Hepatocyte (in vitro differentiated cells): ENCODE data around the gene C1orf53. TPM values are rescaled to one million over a fixed set of nuclear protein-coding genes. Genes with fewer than 3 reads are reported as not detected.

Experiments
- DNase-seq: peaks from one replicate; pipeline ENCODE4 v3.0.0-alpha.2; 2016; ENCODE audit warnings: low spot score
- H2AFZ ChIP-seq: fragments of 200-600 bp; sonication (generic); 2 replicates; pipeline ENCODE4 v1.6.0; 2016; ENCODE audit warnings: antibody characterized with exemption, mild to moderate bottlenecking
- H3K27ac ChIP-seq: fragments of 200-600 bp; sonication (generic); 2 replicates; pipeline ENCODE4 v1.5.1; 2016; ENCODE audit warnings: mild to moderate bottlenecking
- H3K27me3 ChIP-seq: fragments of 200-600 bp; sonication (generic); 2 replicates; pipeline ENCODE4 v1.6.1; 2016
- H3K36me3 ChIP-seq: fragments of 200-600 bp; sonication (generic); replicated peaks from 2 replicates; pipeline ENCODE4 v1.5.1; 2016; ENCODE audit warnings: low read depth; ENCODE audit not compliant: insufficient read depth
- H3K4me1 ChIP-seq: fragments of 200-600 bp; sonication (generic); 2 replicates; pipeline ENCODE4 v1.5.1; 2016; ENCODE audit warnings: mild to moderate bottlenecking, moderate library complexity; ENCODE audit not compliant: insufficient read depth
- H3K4me2 ChIP-seq: fragments of 200-600 bp; sonication (generic); 2 replicates; pipeline ENCODE4 v1.6.0; 2016
- H3K4me3 ChIP-seq: fragments of 200-600 bp; sonication (generic); 2 replicates; pipeline ENCODE4 v1.5.1; 2016; ENCODE audit warnings: mild to moderate bottlenecking
- H3K79me2 ChIP-seq: fragments of 200-600 bp; sonication (generic); 2 replicates; pipeline ENCODE4 v1.6.0; 2017; ENCODE audit warnings: mild to moderate bottlenecking
- H3K9me2 ChIP-seq: fragments of 200-600 bp; sonication (generic); replicated peaks from 2 replicates; pipeline ENCODE4 v1.6.0; 2017; ENCODE audit warnings: mild to moderate bottlenecking; ENCODE audit not compliant: insufficient read depth
- H3K9me3 ChIP-seq: fragments of 200-600 bp; sonication (generic); 2 replicates; pipeline ENCODE4 v1.5.1; 2016; ENCODE audit warnings: low read depth, mild to moderate bottlenecking
- H4K20me1 ChIP-seq: fragments of 200-600 bp; sonication (generic); 2 replicates; pipeline ENCODE4 v1.6.0; 2016; ENCODE audit warnings: mild to moderate bottlenecking; ENCODE audit not compliant: insufficient read depth, poor library complexity, severe bottlenecking
- CTCF ChIP-seq: fragments of 200-600 bp; sonication (generic); IDR thresholded peaks from 2 replicates; pipeline ENCODE4 v1.5.1; 2016; ENCODE audit warnings: antibody characterized with exemption, mild to moderate bottlenecking; ENCODE audit not compliant: poor library complexity
- EZH2 ChIP-seq: fragments of 200-600 bp; sonication (generic); IDR thresholded peaks from 2 replicates; pipeline ENCODE4 v1.6.1; 2016; ENCODE audit warnings: antibody characterized with exemption, mild to moderate bottlenecking, borderline replicate concordance
- EZH2phosphoT487 ChIP-seq: fragments of 200-600 bp; sonication (generic); IDR thresholded peaks from one replicate; pipeline ENCODE4 v1.6.1; 2018; ENCODE audit warnings: antibody characterized with exemption, mild to moderate bottlenecking, low read depth, moderate library complexity; ENCODE audit not compliant: unreplicated experiment, severe bottlenecking
- WGBS: methylation state at CpG from one replicate; pipeline ENCODE4 v1.1.6; 2016; ENCODE audit warnings: low lambda C conversion rate; ENCODE audit errors: missing lambda C conversion rate; 5-methylcytosine and 5-hydroxymethylcytosine counted together
- polyA plus RNA-seq: library from polyadenylated mRNA; unstranded; fragments of >200 nt; fragmentation: Nextera tagmentation; extraction: Ambion mirVana; gene quantifications from 2 replicates; pipeline ENCODE4 v1.2.1, GENCODE V29; 2016
- total RNA-seq: library from RNA; depleted of rRNA; stranded (reverse); fragments of >200 nt; gene quantifications from 2 replicates; pipeline ENCODE4 v1.2.3, GENCODE V29; 2014

C1orf53 gene
- total and polyA plus RNA-seq, 2 experiments from 2014 or later, result 9.0 to 15.7 TPM

- peaks cover 100% of the 10 kb centered on the region for H3K27me3 ChIP-seq
Observed at GRCh38 chr1:197915260-197915861, 12.9 kb downstream of the C1orf53 start.

DNA sequence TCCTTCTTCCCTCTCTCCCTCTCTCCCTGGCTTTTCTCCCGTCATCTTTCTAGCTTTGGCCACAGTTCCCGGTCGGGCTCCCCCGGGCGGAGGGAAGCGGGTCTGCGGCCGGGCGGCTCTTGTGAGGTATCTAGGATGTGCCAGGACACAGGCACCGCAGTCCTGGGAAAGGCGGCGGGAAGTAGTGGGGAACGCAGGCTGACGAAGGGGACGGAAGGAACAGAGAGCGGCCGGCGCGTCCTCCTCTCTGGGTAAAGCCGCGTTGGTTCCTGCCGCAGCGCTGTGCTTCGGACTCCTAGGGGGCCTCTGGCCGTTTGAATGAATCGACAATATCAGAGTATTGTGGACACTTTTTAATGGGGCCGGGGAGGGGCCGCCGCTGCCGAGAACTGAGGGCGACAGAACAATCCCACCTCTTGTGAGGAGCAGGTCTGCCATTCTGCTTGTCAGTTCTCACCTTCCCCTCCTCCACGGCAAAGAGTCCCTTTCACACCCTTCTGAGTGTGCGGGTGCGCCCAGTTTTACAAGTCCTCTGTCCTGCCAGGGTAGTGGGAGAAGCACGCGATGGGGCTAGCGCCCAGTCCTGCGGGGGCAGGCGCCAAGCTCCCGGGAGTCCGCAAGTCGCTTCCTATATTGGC is 13.6 kb downstream of the C1orf53 start:
- Histone ChIP-seq H3K4me1 (peaks cover 30% of the 10 kb centered on the region), H4K20me1 (no peaks in the 10 kb centered on the region), H3K4me3 (no peak overlapping the region), H2AFZ (peak overlapping the region; percentile 4), H3K4me2 (peak overlapping the region; percentile 79), H3K79me2 (no peaks in the 10 kb centered on the region), H3K36me3 (no peaks in the 10 kb centered on the region), H3K9me3 (no peaks in the 10 kb centered on the region), H3K27me3 (peaks cover 100% of the 10 kb centered on the region), H3K9me2 (no peaks in the 10 kb centered on the region), H3K27ac (no peak overlapping the region)
- TF ChIP-seq CTCF (peak; percentile 56), EZH2phosphoT487 (peak; percentile 53), EZH2 (no peak)
- WGBS, result 2% methylated on average over 42 of the region's 42 CpGs
- peak; percentile 76 for DNase-seq

More at GRCh38 chr1:197915260-197915861, 12.9 kb downstream of the C1orf53 start:
- Histone ChIP-seq H4K20me1 (no peaks in the 10 kb centered on the region), H3K79me2 (no peaks in the 10 kb centered on the region), H3K9me2 (no peaks in the 10 kb centered on the region), H3K9me3 (no peaks in the 10 kb centered on the region), H2AFZ (no peak overlapping the region), H3K4me2 (peak overlapping the region; percentile 79), H3K4me3 (no peak overlapping the region), H3K27ac (no peak overlapping the region), H3K4me1 (peaks cover 33% of the 10 kb centered on the region), H3K36me3 (no peaks in the 10 kb centered on the region)
- TF ChIP-seq EZH2phosphoT487 (no peak), EZH2 (no peak), CTCF (no peak)
- WGBS, result 5% methylated on average over 7 of the region's 7 CpGs
- no peak for DNase-seq

- no peak for TF ChIP-seq EZH2phosphoT487
- peak; percentile 97 for TF ChIP-seq EZH2
- no peak for TF ChIP-seq CTCF
- H2AFZ ChIP-seq, result peak overlapping the region; percentile 4
- no peak for DNase-seq
Observed at GRCh38 chr1:197916500-197916983, 14.1 kb downstream of the C1orf53 start.

More at GRCh38 chr1:197916500-197916983, 14.1 kb downstream of the C1orf53 start:
- Histone ChIP-seq H4K20me1 (no peaks in the 10 kb centered on the region), H3K9me2 (no peaks in the 10 kb centered on the region), H3K27me3 (peaks cover 100% of the 10 kb centered on the region), H3K27ac (no peak overlapping the region), H3K79me2 (no peaks in the 10 kb centered on the region), H3K4me3 (no peak overlapping the region), H3K4me1 (peaks cover 30% of the 10 kb centered on the region), H3K36me3 (no peaks in the 10 kb centered on the region), H3K9me3 (no peaks in the 10 kb centered on the region), H3K4me2 (peak overlapping the region; percentile 88)
- 8% methylated on average over 11 of the region's 11 CpGs for WGBS
